GM18867 (cell line): ENCODE measurements around the gene SBK3.
"Not testable (repeated sequence)": the region's sequence is repeated elsewhere in the genome, so short reads cannot be mapped to it uniquely, and the experiment has no call there.

Experiments
- ATAC-seq: cut with Tn5 transposase; IDR thresholded peaks from one replicate; pipeline ENCODE4 v1.9.1; 2021; ENCODE audit warnings: mild to moderate bottlenecking, moderate library complexity; ENCODE audit not compliant: unreplicated experiment

SBK3 gene

DNA sequence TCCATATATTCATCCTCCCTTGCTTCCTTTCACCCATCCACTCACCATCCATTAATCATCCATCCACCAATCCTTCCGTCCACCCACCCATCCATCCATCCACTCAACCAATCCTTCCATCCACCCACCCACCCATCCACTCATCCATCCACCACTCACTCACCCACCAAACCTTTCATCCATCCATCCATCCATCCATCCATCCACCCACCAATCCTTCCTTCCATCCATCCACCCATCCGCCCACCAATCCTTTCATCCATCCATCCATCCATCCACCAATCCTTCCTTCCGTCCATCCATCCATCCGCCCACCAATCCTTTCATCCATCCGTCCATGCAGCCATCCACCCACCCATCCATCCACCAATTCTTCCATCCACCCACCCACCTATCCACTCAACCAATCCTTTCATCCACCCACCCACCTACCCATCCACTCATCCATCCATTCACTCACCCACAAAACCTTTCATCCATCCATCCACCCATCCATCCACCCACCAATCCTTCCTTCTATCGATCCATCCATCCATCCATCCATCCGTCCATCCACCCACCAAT lies 3.0 kb downstream of the SBK3 start:
- no peak for ATAC-seq

- no peak for ATAC-seq
These were observed 4.3 kb downstream of the SBK3 start for GRCh38 chr19:55541091-55541490.

DNA sequence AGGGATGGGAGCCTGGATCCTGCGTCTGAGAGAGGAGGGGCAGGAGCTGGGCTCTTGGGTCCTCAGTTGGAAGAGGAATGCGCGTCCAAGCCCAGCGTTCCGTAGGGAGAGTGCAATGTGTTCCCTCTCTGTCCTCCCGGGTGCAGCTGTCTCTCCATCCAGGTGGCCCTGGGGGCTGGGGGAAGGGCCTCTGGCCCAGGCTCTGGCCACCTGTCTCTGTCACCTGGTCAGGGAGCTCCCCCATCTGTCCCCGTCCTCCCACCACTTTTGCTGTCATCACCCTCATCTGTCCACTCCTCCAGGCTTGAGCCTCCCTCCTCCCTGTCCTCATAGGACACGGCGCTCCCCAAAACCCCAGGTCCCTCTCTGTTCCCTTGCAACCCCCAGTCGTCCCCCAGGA lies 4.7 kb downstream of the SBK3 start:
- no peak for ATAC-seq

DNA sequence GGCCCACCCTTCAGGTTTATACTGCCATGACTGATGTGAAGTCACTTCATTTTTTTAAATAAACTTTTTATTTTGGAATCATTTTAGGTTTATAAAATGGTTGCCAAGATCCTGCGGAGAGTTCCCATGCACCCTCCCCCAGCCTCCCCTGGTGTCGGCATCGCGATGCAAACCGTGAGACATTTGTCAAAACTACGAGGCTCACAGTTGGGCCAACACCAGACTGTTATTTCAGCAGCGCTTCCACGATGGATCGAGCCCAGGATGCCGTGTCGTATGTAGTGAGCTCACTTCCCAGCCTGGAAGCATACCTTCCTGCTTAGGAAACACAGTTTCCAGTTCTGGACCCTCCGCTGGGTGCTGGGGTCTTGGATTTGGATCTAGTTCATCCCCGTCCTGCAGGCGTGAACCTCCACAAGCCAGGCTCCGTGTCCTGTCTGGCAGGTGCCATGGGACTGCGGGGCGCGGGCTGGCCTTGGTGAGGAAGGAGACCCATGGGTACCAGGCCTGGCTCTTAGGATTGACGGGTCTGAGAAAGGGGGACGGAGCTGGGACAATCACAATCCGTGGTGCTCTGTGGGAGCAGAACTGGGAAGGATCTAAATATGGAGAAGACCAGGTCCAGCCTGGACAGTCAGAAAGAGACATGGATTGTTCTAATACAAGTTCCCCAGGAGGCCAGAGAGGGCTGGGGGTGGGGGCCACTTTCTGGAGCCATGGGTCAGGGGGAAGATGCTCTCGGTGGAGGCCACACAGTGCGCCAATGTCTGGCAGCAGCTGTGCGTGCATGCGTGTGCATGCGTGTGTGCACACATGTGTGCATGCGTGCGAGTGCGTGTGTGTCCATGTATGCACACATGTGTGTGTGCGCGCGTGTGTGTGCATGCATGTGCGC lies 6.0 kb downstream of the SBK3 start:
- ATAC-seq = no peak

DNA sequence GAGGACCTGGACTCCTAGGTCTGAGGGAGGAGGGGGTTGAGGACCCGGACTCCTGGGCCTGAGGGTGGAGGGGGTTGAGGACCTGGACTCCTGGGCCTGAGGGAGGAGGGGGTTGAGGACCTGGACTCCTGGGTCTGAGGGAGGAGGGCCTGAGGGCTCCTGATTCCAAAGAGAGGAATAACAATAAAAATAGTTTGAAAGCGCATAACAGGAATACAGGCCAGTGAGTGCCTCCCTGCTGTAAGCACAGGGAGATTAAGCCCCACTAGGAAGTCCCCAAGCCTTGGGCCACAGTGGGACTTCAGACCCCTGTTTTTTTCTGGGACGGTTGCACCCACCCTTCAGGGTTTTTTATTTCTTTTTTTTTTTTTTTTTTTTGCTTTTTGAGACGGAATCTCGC lies 7.2 kb downstream of the SBK3 start:
- ATAC-seq = no peak

DNA sequence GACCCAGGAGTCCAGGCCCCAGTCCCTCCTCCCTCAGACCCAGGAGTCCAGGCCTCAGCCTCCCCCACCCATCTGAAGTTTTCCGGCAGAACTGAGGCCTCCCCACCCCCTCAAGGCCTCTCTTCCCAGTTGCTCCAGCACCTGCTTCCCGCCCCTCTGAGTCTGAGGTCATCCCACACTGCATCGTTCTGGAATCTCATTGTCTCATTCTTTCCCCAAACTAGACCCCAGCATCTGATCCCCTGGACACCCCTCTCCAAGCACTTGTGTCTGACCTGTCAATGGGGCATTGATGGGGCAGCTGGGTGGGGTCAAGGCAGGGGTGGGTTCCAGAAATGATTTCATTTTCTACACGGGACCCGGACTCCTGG lies 7.6 kb downstream of the SBK3 start:
- no peak for ATAC-seq

GRCh38 chr19:55536951-55537740 lies 8.2 kb downstream of the SBK3 start, which contains the start of gene SBK2:
SBK2 (minus strand) TSS chr19:55537133; CDS start chr19:55536294, 839 bp downstream.
- ATAC-seq = no peak

DNA sequence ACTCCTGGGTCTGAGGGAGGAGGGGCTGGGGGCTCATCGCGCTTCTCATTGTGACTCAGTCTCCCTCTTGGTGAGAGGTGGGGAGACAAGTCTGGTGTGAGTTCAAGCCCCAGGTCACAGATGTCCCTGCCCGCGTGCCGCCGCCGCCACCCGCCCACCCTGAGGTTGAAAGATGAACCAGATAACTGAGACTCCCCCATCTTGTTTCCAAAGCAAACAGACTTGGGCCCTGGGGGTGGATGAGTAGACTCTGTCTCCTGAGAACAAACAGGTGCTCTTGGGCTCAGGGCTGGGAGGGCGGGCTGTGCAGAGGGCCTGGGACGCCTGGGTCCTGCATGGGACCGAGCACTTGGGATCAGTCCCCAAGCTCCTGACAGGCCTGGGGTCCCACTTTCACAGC lies 9.0 kb downstream of the SBK3 start:
- ATAC-seq = no peak

DNA sequence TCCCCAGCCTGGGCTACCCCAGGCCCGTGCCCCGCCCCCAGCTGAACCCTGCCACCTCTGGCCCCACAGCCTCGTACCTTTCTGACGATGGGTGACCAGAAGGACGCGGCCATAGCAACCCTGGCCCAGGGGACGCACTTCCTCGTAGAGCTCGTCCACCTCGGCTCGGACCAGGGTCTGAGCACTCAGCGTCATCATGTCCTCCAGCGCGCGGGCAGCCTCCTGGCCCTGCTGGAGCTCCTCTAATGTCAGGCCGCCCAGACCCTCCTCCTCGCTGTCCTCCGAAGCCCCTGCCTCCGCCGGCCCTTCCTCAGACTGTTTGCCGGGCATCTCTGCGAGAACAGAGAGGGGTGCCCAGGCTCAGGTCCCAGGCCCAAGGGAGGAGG lies 9.4 kb downstream of the SBK3 start:
- ATAC-seq = no peak

DNA sequence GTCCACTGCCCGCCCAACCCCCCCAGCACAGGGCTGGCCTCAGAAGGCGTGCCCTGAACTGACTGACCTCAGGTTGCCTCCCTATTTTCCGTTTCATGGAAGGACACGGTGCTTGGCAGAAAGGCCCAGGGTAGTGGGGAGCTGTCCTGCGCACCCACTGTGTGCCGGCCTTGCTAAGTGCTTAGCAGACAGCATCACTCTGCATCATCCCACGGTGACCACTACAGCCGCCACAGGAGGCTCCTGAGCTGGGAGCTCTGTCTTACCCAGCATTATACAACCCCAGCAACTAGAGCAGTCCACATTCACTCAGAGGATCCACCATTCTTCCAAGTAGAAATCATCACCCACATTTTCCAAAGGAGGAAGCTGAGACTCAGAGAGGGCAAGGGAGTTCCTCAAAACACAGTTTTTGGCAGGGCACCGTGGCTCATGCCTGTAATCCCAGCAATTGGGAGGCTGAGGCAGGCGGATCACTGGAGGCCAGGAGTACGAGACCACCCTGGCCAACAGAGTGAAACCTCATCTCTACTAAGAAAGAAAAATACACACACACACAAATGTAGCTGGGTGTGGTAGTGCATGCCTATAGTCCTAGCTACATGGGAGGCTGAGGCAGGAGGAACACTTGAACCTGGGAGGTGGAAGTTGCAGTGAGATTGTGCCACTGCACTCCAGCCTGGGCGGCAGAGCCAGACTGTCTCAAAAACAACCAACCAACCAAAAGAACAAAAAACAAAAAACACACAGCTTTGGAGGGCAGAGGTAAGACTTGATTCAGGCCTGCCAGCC lies 10.0 kb downstream of the SBK3 start:
- ATAC-seq = no peak

DNA sequence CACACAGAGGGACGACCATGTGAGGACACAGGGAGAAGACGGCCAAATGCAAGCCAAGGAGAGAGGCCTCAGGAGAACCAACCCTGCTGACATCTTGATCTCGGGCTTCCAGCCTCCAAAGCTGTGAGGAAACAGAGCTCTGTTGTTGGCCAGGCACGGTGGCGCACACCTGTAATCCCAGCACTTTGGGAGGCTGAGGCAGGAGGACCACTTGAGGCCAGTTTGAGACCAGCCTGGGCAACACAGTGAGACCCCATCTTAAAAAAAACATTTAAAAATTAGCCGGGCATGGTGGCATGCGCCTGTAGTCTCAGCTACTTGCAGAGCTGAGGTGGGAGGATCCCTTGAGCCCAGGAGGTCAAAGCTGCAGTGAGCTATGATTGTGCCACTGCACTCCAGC lies 11.1 kb downstream of the SBK3 start:
- ATAC-seq = not testable (repeated sequence)

DNA sequence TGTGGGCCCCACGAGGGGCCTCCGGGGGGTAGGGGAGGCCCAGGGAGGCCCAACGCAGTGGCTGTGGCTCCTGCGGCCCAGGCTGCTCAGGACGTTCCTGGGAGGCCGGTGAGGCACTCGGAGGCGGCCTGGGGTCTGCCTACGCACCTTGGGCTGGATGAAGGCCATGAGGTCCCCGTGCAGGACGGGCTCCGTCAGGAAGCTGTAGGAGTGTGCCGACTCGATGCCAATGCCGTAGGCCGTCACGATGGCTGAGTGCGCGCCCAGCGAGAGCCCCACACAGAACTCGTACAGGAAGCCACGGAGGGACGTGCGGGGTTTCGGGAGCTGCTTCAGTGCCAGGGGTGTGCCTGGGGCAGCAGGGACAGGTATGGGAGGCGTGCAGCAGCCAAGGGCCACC lies 14.3 kb downstream of the SBK3 start:
- ATAC-seq = no peak

- ATAC-seq = no peak
These were observed 15.6 kb downstream of the SBK3 start for GRCh38 chr19:55529636-55530234.

- no peak for ATAC-seq
These were observed 17.1 kb downstream of the SBK3 start for GRCh38 chr19:55528030-55528803.

- ATAC-seq = no peak
These were observed 17.9 kb downstream of the SBK3 start for GRCh38 chr19:55527197-55528029.

DNA sequence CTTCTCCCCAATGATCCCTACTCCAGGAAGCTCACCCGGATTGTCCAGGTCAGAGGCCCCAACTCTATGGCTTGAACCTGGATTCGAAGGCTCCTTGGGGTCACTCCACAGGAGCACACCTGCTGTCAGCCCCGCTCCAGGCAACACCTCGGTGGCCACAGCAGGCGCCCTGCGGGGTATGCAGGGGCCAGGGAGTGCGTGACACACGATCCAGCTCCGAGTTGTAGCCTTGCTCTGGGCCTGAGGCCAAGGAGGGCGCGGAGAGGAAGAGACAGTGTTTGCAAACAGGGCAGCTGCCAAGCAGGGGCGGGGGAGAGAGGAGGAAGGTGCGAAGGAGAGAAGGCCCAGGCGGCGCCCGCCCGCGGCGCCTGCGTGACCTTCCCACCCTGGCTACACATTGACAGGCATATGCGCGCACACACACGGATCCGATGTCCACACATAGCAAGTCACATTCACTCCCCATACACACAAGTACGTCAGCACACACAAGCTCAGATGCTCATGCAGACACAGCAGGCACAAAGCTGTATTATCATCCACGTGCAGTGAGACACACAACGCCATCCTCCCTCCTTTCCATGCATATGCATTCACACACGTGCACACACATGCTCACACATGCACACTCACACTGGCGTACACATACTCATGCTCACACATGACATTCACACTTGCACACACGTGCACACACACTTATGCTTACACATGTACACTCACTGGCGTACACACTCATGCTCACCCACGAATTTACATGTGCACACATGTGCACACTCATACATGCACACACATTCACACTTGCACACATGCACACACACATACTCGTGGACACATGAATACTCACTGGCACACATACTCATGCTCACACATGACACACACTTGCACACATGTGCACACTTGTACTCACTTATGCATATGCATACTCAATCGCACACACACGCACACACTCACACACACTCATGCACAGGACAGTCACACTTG lies 18.8 kb downstream of the SBK3 start:
- ATAC-seq = no peak

DNA sequence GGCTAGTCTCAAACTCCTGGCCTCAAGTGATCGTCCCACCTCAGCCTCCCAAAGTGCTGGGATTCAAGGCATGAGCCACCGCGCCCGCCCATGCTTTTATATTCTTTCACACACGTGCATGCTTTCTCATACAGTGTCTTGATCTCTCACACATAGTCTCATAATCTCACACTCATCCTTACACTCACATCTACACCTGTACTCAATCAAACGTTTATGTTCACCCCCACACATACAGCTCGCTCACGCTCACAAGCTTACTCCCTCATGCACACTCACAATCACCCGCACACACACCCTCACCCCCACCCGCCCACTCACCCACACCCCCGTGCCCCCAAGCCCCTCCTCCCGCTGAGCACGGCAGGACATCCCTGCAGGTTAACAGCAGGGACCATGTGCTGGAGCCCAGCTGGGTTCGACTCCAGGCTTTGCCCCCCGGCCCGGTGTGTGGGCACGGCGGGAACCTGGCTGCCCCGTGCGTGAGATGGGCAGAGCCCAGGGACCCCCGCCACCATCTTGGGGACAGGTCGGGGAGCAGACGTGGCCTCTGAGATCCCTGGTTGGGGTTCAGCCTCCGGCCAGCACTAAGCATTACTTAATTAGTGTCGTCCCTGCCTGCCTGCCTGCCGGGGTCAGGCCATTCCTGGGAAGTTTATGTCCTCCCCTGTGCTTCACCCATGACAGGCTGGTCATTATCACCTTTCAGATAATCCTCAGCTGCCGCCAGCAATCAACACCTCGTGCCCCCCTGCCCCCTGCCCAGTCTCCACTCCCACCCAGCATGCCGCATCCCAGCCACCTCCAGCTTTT lies 19.8 kb downstream of the SBK3 start:
- ATAC-seq = no peak
